HEK293T (cell line): ENCODE results near the gene BDH1.

Experiments
- ARNT ChIP-seq: fragments of 450-650 bp; IDR thresholded peaks from 2 replicates; pipeline ENCODE4 v1.6.1; 2017; ENCODE audit warnings: mild to moderate bottlenecking
- BHLHE40 ChIP-seq: fragments of 450-650 bp; IDR thresholded peaks from 2 replicates; pipeline ENCODE4 v1.6.1; 2016; ENCODE audit warnings: mild to moderate bottlenecking, moderate library complexity, borderline replicate concordance
- ELF4 ChIP-seq: fragments of 450-650 bp; IDR thresholded peaks from 2 replicates; pipeline ENCODE4 v1.6.1; 2017; ENCODE audit warnings: antibody characterized with exemption
- FOXA1 ChIP-seq: fragments of 450-650 bp; IDR thresholded peaks from 2 replicates; pipeline ENCODE4 v1.6.1; 2016; ENCODE audit warnings: mild to moderate bottlenecking
- FOXK2 ChIP-seq: fragments of 450-650 bp; IDR thresholded peaks from 2 replicates; pipeline ENCODE4 v1.6.1; 2016; ENCODE audit warnings: mild to moderate bottlenecking
- FOXM1 ChIP-seq: fragments of 450-650 bp; IDR thresholded peaks from 2 replicates; pipeline ENCODE4 v1.6.1; 2017; ENCODE audit warnings: mild to moderate bottlenecking, borderline replicate concordance
- HDGF ChIP-seq: fragments of 450-650 bp; IDR thresholded peaks from 2 replicates; pipeline ENCODE4 v1.6.1; 2017; ENCODE audit warnings: antibody characterized with exemption, borderline replicate concordance
- L3MBTL2 ChIP-seq: fragments of 450-650 bp; conservative IDR thresholded peaks from 2 replicates; pipeline ENCODE4 v1.6.1; 2016; ENCODE audit warnings: mild to moderate bottlenecking
- LEF1 ChIP-seq: fragments of 450-650 bp; IDR thresholded peaks from 2 replicates; pipeline ENCODE4 v1.6.1; 2017; ENCODE audit warnings: mild to moderate bottlenecking, borderline replicate concordance
- NFRKB ChIP-seq: fragments of 450-650 bp; IDR thresholded peaks from 2 replicates; pipeline ENCODE4 v1.6.1; 2016; ENCODE audit warnings: mild to moderate bottlenecking, moderate library complexity
- PKNOX1 ChIP-seq: fragments of 450-650 bp; IDR thresholded peaks from 2 replicates; pipeline ENCODE4 v1.6.1; 2016
- SP1 ChIP-seq: fragments of 450-650 bp; IDR thresholded peaks from 2 replicates; pipeline ENCODE4 v1.6.1; 2017
- SUZ12 ChIP-seq: fragments of 450-650 bp; IDR thresholded peaks from 2 replicates; pipeline ENCODE4 v1.6.1; 2016; ENCODE audit warnings: mild to moderate bottlenecking
- TARDBP ChIP-seq: fragments of 450-650 bp; IDR thresholded peaks from 2 replicates; pipeline ENCODE4 v1.6.1; 2016

- TF ChIP-seq SUZ12 (no peak), NFRKB (no peak), FOXK2 (no peak), SP1 (no peak), FOXM1 (no peak), BHLHE40 (no peak), ELF4 (no peak), HDGF (no peak), ARNT (no peak), FOXA1 (no peak), L3MBTL2 (no peak), LEF1 (no peak), TARDBP (no peak), PKNOX1 (no peak)
Observed at GRCh38 chr3:197463279-197463678, 92.5 kb downstream of the BDH1 start.
